ENCODE data around the gene RCAN2. TPM values are rescaled to one million over a fixed set of nuclear protein-coding genes. Genes with fewer than 3 reads are reported as not detected.

Gene RCAN2
- total and polyA plus RNA-seq, 11 donors: 86.4 to 331 (median 311) TPM

- no peaks in the 10 kb centered on the region for H3K36me3 ChIP-seq
- no peaks in the 10 kb centered on the region for H3K9me3 ChIP-seq
- no peak overlapping the region for H3K27ac ChIP-seq
- H3K27me3 ChIP-seq: no peaks in the 10 kb centered on the region
- 94 to 98% (median 96%) methylated on average over 2 of the region's 2 CpGs for WGBS, 4 donors
- intact Hi-C loops (cut with DNase I): no loop called here
- H3K4me3 ChIP-seq: no peak overlapping the region
- peaks cover 0 to 47% (median 17%) of the 10 kb centered on the region in 12 donors for H3K4me1 ChIP-seq
- no peak for TF ChIP-seq POLR2A (IDR thresholded peaks at IDR 0.05)
- TF ChIP-seq CTCF (IDR thresholded peaks at IDR 0.05): no peak
- no peak for DNase-seq
- no peak for ATAC-seq
Observed at GRCh38 chr6:46254946-46255345, 236.3 kb downstream of the RCAN2 start.

- Histone ChIP-seq H3K36me3 (no peaks in the 10 kb centered on the region), H3K4me3 (no peak overlapping the region), H3K9me3 (no peaks in the 10 kb centered on the region), H3K4me1 (peaks cover 0 to 42% (median 16%) of the 10 kb centered on the region in 12 donors), H3K27ac (no peak overlapping the region), H3K27me3 (no peaks in the 10 kb centered on the region)
- ATAC-seq: no peak
- TF ChIP-seq CTCF (IDR thresholded peaks at IDR 0.05) (no peak), POLR2A (IDR thresholded peaks at IDR 0.05) (no peak)
- intact Hi-C loops (cut with DNase I): no loop called here
- WGBS, 4 donors: 69 to 89% (median 85%) methylated on average over 1 of the region's 1 CpG
- no peak for DNase-seq
Observed at GRCh38 chr6:46254331-46254730, 236.9 kb downstream of the RCAN2 start.

GRCh38 chr6:46251583-46252339 is 239.5 kb downstream of the RCAN2 start:
- intact Hi-C loops (cut with DNase I): no loop called here
- ATAC-seq (peak; percentile 57 to 82 (median 78)), DNase-seq (no peak)
- Histone ChIP-seq H3K4me3 (no peak overlapping the region), H3K9me3 (no peaks in the 10 kb centered on the region), H3K27ac (peak overlapping the region in 9 of 12 donors; percentile 14 to 60 (median 39)), H3K4me1 (peaks cover 0 to 47% (median 16%) of the 10 kb centered on the region in 12 donors), H3K27me3 (no peaks in the 10 kb centered on the region), H3K36me3 (peaks cover 0 to 11% (median 0%) of the 10 kb centered on the region in 9 donors)
- TF ChIP-seq POLR2A (IDR thresholded peaks at IDR 0.05): no peak
- no peak for TF ChIP-seq CTCF (IDR thresholded peaks at IDR 0.05)
- WGBS, 4 donors: 76 to 93% (median 90%) methylated on average over 3 of the region's 3 CpGs

GRCh38 chr6:46248143-46248542 is 243.1 kb downstream of the RCAN2 start:
- Histone ChIP-seq H3K4me1 (peaks cover 0 to 64% (median 24%) of the 10 kb centered on the region in 12 donors), H3K9me3 (no peaks in the 10 kb centered on the region), H3K27ac (no peak overlapping the region), H3K4me3 (no peak overlapping the region), H3K27me3 (no peaks in the 10 kb centered on the region), H3K36me3 (peaks cover 0 to 30% (median 0%) of the 10 kb centered on the region in 9 donors)
- DNase-seq (no peak), ATAC-seq (no peak)
- intact Hi-C loops (cut with DNase I): loop anchor here in 1 of 10 donors (10.0 kb wide), 1 partner anchor 127 kb away; no protein-coding TSS in a partner anchor
- WGBS, 4 donors: 73 to 97% (median 87%) methylated on average over 2 of the region's 2 CpGs
- no peak for TF ChIP-seq CTCF (IDR thresholded peaks at IDR 0.05)
- TF ChIP-seq POLR2A (IDR thresholded peaks at IDR 0.05): no peak

Measured in heart left ventricle (tissue), 16 donors.